CD14-positive monocyte (primary cell): ENCODE measurements around the gene PHAF1. TPM values are rescaled to one million over a fixed set of nuclear protein-coding genes. Genes with fewer than 3 reads are reported as not detected.
A peak's percentile ranks its signal among the peaks of the same experiment; 100 is the strongest.

Source experiments
- DNase-seq, 3 donors: peaks; one replicate each; pipeline ENCODE4 v3.0.0-alpha.2; 2011 to 2022
- H2AFZ ChIP-seq: 2 replicates; pipeline ENCODE4 v1.6.0; 2012; ENCODE audit warnings: mild to moderate bottlenecking, low read depth, low read length, inconsistent platforms; ENCODE audit not compliant: insufficient read depth, poor library complexity, severe bottlenecking
- H3K27ac ChIP-seq, 2 donors: 1 replicate in 1 of 2; 2 replicates in 1 of 2; pipeline ENCODE4 v1.5.1; 2012 to 2013; ENCODE audit warnings: low read length in 2 of 2, control low read depth in 1 of 2, inconsistent platforms in 1 of 2, low read depth in 1 of 2, mild to moderate bottlenecking in 1 of 2
- H3K27me3 ChIP-seq, 2 donors: one replicate each; pipeline versions ENCODE4 v1.6.0 to v1.6.1; 2011 to 2013; ENCODE audit warnings: low read length in 2 of 2; ENCODE audit not compliant: control insufficient read depth in 2 of 2, insufficient read depth in 2 of 2
- H3K36me3 ChIP-seq, 2 donors: replicated peaks in 1 of 2; 1 replicate in 1 of 2; 2 replicates in 1 of 2; pipeline versions ENCODE4 v1.5.1 to v1.6.1; 2012 to 2013; ENCODE audit warnings: low read length in 2 of 2, control low read depth in 1 of 2, inconsistent platforms in 1 of 2, mild to moderate bottlenecking in 1 of 2; ENCODE audit not compliant: insufficient read depth in 2 of 2, control insufficient read depth in 1 of 2
- H3K4me1 ChIP-seq, 2 donors: 1 replicate in 1 of 2; 2 replicates in 1 of 2; pipeline versions ENCODE4 v1.5.1 to v1.6.1; 2012 to 2013; ENCODE audit warnings: low read length in 2 of 2, control low read depth in 1 of 2, inconsistent platforms in 1 of 2, mild to moderate bottlenecking in 1 of 2, moderate library complexity in 1 of 2; ENCODE audit not compliant: insufficient read depth in 2 of 2, control insufficient read depth in 1 of 2
- H3K4me2 ChIP-seq: replicated peaks from 2 replicates; pipeline ENCODE3; 2012; ENCODE audit warnings: low read length, moderate library complexity, mild to moderate bottlenecking; ENCODE audit not compliant: poor library complexity, severe bottlenecking; ENCODE audit errors: extremely low read depth
- H3K4me3 ChIP-seq, 3 experiments: fragments of 200-600 bp in 1 of 3; sonication (generic) in 1 of 3; replicated peaks in 1 of 3; 1 replicate in 2 of 3; 2 replicates in 1 of 3; pipeline ENCODE4 v1.5.1; 2011 to 2013; ENCODE audit warnings: low read length in 3 of 3, mild to moderate bottlenecking in 3 of 3, control low read depth in 2 of 3, low read depth in 2 of 3, inconsistent platforms in 1 of 3, moderate library complexity in 1 of 3
- H3K79me2 ChIP-seq: 2 replicates; pipeline ENCODE4 v1.6.0; 2012; ENCODE audit warnings: mild to moderate bottlenecking, control low read depth, inconsistent platforms, low read length, moderate library complexity; ENCODE audit not compliant: insufficient read depth
- H3K9ac ChIP-seq: 2 replicates; pipeline ENCODE4 v1.6.0; 2017; ENCODE audit warnings: low read length, mild to moderate bottlenecking; ENCODE audit not compliant: insufficient read depth, poor library complexity, severe bottlenecking
- H3K9me3 ChIP-seq, 2 donors: replicated peaks in 1 of 2; 1 replicate in 1 of 2; 2 replicates in 1 of 2; pipeline versions ENCODE4 v1.5.1 to v1.6.1; 2012 to 2013; ENCODE audit warnings: low read length in 2 of 2, control low read depth in 1 of 2; ENCODE audit not compliant: control insufficient read depth in 1 of 2, insufficient read depth in 1 of 2
- H4K20me1 ChIP-seq: 2 replicates; pipeline ENCODE4 v1.6.0; 2012; ENCODE audit warnings: mild to moderate bottlenecking, low read length, control low read depth, moderate library complexity; ENCODE audit not compliant: insufficient read depth
- H3K27ac Mint-ChIP-seq, 7 donors: one replicate each; pipeline ENCODE4 v1.8.0; 2020; ENCODE audit warnings: mild to moderate bottlenecking in 7 of 7, mixed read lengths in 7 of 7, moderate library complexity in 6 of 7, inconsistent platforms in 2 of 7
- H3K27me3 Mint-ChIP-seq, 3 donors: one replicate each; pipeline ENCODE4 v1.8.0; 2021 to 2022; ENCODE audit warnings: low read depth in 3 of 3, mild to moderate bottlenecking in 3 of 3, mixed read lengths in 3 of 3, moderate library complexity in 3 of 3, inconsistent platforms in 1 of 3
- H3K36me3 Mint-ChIP-seq, 2 donors: one replicate each; pipeline ENCODE4 v1.8.0; 2020; ENCODE audit warnings: mixed read lengths in 2 of 2, inconsistent platforms in 1 of 2, mild to moderate bottlenecking in 1 of 2
- H3K4me1 Mint-ChIP-seq: one replicate; pipeline ENCODE4 v1.8.0; 2020; ENCODE audit warnings: mild to moderate bottlenecking, mixed read lengths
- H3K4me3 Mint-ChIP-seq, 2 donors: one replicate each; pipeline ENCODE4 v1.8.0; 2020; ENCODE audit warnings: mild to moderate bottlenecking in 2 of 2, mixed read lengths in 2 of 2, moderate library complexity in 1 of 2
- H3K9me3 Mint-ChIP-seq, 7 donors: one replicate each; pipeline ENCODE4 v1.8.0; 2020 to 2022; ENCODE audit warnings: mixed read lengths in 7 of 7, mild to moderate bottlenecking in 6 of 7, moderate library complexity in 6 of 7, inconsistent platforms in 2 of 7
- WGBS: methylation state at CpG from one replicate; pipeline ENCODE4 v1.1.5; 2013; ENCODE audit warnings: missing lambda C conversion rate; ENCODE audit not compliant: insufficient coverage; 5-methylcytosine and 5-hydroxymethylcytosine counted together
- intact Hi-C, 2 donors: fragments of 100-400 bp; cut with micrococcal nuclease; formaldehyde crosslinking; loops; one replicate each; pipeline versions ENCODE4 v1.15.0 to v1.15.1; 2023
- polyA plus RNA-seq, 3 donors: library from polyadenylated mRNA; depleted of rRNA in 1 of 3; unstranded in 2 of 3; stranded (reverse) in 1 of 3; fragments of 300-500 nt in 2 of 3; fragments of >200 nt in 1 of 3; fragmentation: Illumina TruSeq in 2 of 3; gene quantifications; 1 replicate in 2 of 3; 2 replicates in 1 of 3; pipeline ENCODE4 v1.2.3, GENCODE V29; 2012 to 2021
- TF ChIP-seq, protein P1 (sequence below): fragments of 200-600 bp; IDR thresholded peaks from one replicate; pipeline ENCODE4 v1.8.0; 2022; ENCODE audit warnings: antibody characterized with exemption, mild to moderate bottlenecking

PHAF1 gene
- polyA plus RNA-seq, 3 donors, result 18.8 to 68.2 (median 26.5) TPM

DNA sequence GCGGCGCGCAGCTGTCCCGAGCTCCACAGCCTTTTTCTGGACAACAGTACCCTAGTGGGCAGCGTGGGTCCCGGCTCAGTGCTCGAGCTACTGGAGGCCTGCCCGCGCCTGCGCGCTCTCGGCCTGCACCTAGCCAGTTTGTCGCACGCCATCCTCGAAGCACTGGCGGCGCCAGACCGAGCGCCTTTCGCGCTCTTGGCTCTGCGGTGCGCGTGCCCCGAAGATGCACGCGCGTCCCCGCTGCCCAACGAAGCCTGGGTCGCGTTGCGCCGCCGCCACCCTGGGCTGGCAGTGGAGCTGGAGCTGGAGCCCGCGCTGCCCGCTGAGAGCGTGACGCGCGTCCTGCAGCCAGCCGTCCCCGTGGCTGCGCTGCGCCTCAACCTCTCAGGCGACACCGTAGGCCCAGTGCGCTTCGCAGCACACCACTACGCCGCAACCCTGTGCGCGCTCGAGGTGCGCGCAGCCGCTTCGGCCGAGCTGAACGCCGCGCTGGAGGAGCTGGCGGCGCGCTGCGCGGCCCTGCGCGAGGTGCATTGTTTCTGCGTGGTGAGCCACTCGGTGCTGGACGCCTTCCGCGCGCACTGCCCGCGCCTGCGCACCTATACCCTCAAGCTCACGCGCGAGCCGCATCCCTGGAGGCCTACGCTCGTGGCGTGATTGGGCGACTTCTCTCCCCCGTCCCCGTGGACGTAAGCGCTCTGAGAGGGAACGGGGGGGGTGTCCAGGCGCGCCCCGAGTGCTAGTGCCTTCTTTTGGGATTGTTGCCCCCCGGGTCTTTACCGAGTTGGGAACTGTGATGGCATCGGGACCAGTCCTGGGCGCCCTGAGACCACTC, 53.6 kb downstream of the PHAF1 start:
- no peak overlapping the region for H3K27ac Mint-ChIP-seq
- Histone ChIP-seq H3K9ac (no peak overlapping the region), H3K4me1 (peaks cover 63 to 71% of the 10 kb centered on the region in 2 donors), H3K36me3 (no peaks in the 10 kb centered on the region), H3K79me2 (no peaks in the 10 kb centered on the region), H3K4me3 (peak overlapping the region in 1 of 3 experiments; percentile 61), H2AFZ (no peak overlapping the region), H4K20me1 (peaks cover 62% of the 10 kb centered on the region), H3K9me3 (peaks cover 0 to 37% of the 10 kb centered on the region in 2 donors), H3K27ac (no peak overlapping the region), H3K4me2 (peak overlapping the region; percentile 67), H3K27me3 (peaks cover 49 to 67% of the 10 kb centered on the region in 2 donors)
- H3K9me3 Mint-ChIP-seq, result peaks cover 0 to 31% (median 16%) of the 10 kb centered on the region in 7 donors
- under 1% methylated on average over 97 of the region's 99 CpGs for WGBS
- DNase-seq, result peak in 2 of 3 donors; percentile 19 to 43
- H3K36me3 Mint-ChIP-seq, result peaks cover 10 to 16% of the 10 kb centered on the region in 2 donors
- intact Hi-C loops, result no loop called here
- TF ChIP-seq, protein P1, sequence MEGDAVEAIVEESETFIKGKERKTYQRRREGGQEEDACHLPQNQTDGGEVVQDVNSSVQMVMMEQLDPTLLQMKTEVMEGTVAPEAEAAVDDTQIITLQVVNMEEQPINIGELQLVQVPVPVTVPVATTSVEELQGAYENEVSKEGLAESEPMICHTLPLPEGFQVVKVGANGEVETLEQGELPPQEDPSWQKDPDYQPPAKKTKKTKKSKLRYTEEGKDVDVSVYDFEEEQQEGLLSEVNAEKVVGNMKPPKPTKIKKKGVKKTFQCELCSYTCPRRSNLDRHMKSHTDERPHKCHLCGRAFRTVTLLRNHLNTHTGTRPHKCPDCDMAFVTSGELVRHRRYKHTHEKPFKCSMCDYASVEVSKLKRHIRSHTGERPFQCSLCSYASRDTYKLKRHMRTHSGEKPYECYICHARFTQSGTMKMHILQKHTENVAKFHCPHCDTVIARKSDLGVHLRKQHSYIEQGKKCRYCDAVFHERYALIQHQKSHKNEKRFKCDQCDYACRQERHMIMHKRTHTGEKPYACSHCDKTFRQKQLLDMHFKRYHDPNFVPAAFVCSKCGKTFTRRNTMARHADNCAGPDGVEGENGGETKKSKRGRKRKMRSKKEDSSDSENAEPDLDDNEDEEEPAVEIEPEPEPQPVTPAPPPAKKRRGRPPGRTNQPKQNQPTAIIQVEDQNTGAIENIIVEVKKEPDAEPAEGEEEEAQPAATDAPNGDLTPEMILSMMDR, result no peak
- H3K4me3 Mint-ChIP-seq, result peak overlapping the region; percentile 58 to 92
- H3K27me3 Mint-ChIP-seq, result peaks cover 64 to 76% (median 72%) of the 10 kb centered on the region in 3 donors
- peaks cover 47% of the 10 kb centered on the region for H3K4me1 Mint-ChIP-seq

DNA sequence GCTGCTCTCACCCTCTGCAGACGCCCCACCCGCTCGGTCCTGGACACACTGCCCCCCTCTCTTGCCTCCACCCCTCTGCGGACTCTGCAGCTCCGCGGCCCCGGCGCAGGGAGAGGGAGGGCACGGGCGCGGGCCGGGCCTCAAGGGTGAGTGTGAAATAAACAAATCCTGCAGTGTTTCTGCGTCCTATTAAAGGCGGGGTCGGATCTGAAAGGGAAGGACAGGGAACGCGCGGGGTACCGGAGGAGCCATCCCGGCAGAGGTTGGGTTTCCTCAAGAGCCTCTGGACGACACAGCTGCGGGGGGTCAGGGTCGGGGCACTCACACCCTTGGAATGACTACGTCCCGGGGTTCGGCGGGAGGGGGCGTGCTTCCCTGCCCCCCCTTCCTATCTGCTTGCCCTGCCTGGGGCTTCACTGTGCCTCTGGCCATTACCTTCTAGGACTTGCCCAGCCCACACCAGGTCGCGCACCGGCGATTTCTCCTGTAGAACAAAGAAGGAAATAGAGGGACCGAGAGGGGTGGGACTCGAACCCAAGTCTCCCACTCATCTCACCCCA, 54.3 kb downstream of the PHAF1 start:
- Histone ChIP-seq H2AFZ (no peak overlapping the region), H3K27me3 (peaks cover 49 to 74% of the 10 kb centered on the region in 2 donors), H3K79me2 (no peaks in the 10 kb centered on the region), H3K27ac (no peak overlapping the region), H3K4me1 (peaks cover 58 to 65% of the 10 kb centered on the region in 2 donors), H3K4me3 (peak overlapping the region in 1 of 3 experiments; percentile 61), H3K36me3 (no peaks in the 10 kb centered on the region), H4K20me1 (peaks cover 55% of the 10 kb centered on the region), H3K4me2 (peak overlapping the region; percentile 67), H3K9me3 (peaks cover 0 to 37% of the 10 kb centered on the region in 2 donors), H3K9ac (no peak overlapping the region)
- no peak for DNase-seq
- Mint-ChIP-seq H3K4me1 (peaks cover 40% of the 10 kb centered on the region), H3K4me3 (peak overlapping the region; percentile 20 to 92), H3K27ac (no peak overlapping the region), H3K36me3 (peaks cover 12 to 18% of the 10 kb centered on the region in 2 donors), H3K9me3 (peaks cover 0 to 31% (median 16%) of the 10 kb centered on the region in 7 donors), H3K27me3 (peaks cover 71 to 83% (median 76%) of the 10 kb centered on the region in 3 donors)
- intact Hi-C loops, result no loop called here
- under 1% methylated on average over 28 of the region's 34 CpGs for WGBS
- TF ChIP-seq, protein P1, result no peak
